K562 (cell line): ENCODE data around the gene DTX1. TPM values are rescaled to one million over a fixed set of nuclear protein-coding genes. Genes with fewer than 3 reads are reported as not detected.

Experiments
- DPF2 ChIP-seq: fragments of 450-650 bp; IDR thresholded peaks from 2 replicates; pipeline ENCODE4 v1.6.1; 2016
- EHMT2 ChIP-seq: fragments of 450-650 bp; IDR thresholded peaks from 2 replicates; pipeline ENCODE4 v1.6.1; 2018; ENCODE audit warnings: antibody characterized with exemption
- IFI16 ChIP-seq: fragments of 250-450 bp; sonication (Bioruptor Pico); IDR thresholded peaks from 2 replicates; pipeline ENCODE4 v2.1.2; 2022; ENCODE audit warnings: mild to moderate bottlenecking, inconsistent platforms
- NUFIP1 ChIP-seq: fragments of 450-650 bp; IDR thresholded peaks from 2 replicates; pipeline ENCODE4 v1.6.1; 2018; ENCODE audit not compliant: partially characterized antibody
- RAD51 ChIP-seq: fragments of 450-650 bp; IDR thresholded peaks from 2 replicates; pipeline ENCODE4 v1.7.1; 2016; ENCODE audit warnings: low read depth, mild to moderate bottlenecking, borderline replicate concordance
- TEAD4 ChIP-seq, 2 experiments: sonication (generic) in 1 of 2; formaldehyde crosslinking in 1 of 2; IDR thresholded peaks; 2 replicates each; pipeline versions ENCODE4 v1.6.1 to v1.8.0; 2012 to 2022; ENCODE audit warnings: borderline replicate concordance in 1 of 2, inconsistent platforms in 1 of 2, low read length in 1 of 2, mild to moderate bottlenecking in 1 of 2, missing genetic modification reagents in 1 of 2
- TGIF2 ChIP-seq: sonication (generic); formaldehyde crosslinking; IDR thresholded peaks from 2 replicates; pipeline ENCODE4 v1.8.1; 2022; ENCODE audit warnings: mild to moderate bottlenecking, missing genetic modification reagents, moderate library complexity
- XRCC3 ChIP-seq: fragments of 450-650 bp; IDR thresholded peaks from 2 replicates; pipeline ENCODE4 v1.6.1; 2017; ENCODE audit warnings: mild to moderate bottlenecking, moderate library complexity
- ZC3H4 ChIP-seq: sonication (generic); formaldehyde crosslinking; IDR thresholded peaks from 2 replicates; pipeline ENCODE4 v1.9.0; 2021; ENCODE audit warnings: missing genetic modification reagents, borderline replicate concordance
- ZNF316 ChIP-seq: fragments of 450-650 bp; IDR thresholded peaks from 2 replicates; pipeline ENCODE4 v1.6.1; 2016
- polyA plus RNA-seq, 8 experiments: library from polyadenylated mRNA; depleted of rRNA in 4 of 8; stranded (reverse) in 5 of 8; unstranded in 3 of 8; fragments of >200 nt; fragmentation: Nextera tagmentation in 2 of 8; fragmentation: Illumina TruSeq in 1 of 8; extraction: Ambion mirVana in 2 of 8; extraction: Trizol in 1 of 8; gene quantifications; 2 replicates each; pipeline versions ENCODE4 v1.2.1 to v1.2.3, GENCODE V29; 2011 to 2014; ENCODE audit warnings: inconsistent platforms in 1 of 8, missing spikeins in 1 of 8
- total RNA-seq, 7 experiments: library from RNA; depleted of rRNA in 6 of 7; stranded (reverse); fragments of >200 nt in 6 of 7; fragmentation: Illumina TruSeq in 2 of 7; extraction: Trizol in 2 of 7; gene quantifications; 2 replicates each; pipeline versions ENCODE4 v1.2.1 to v1.2.3, GENCODE V29; 2011 to 2021; ENCODE audit warnings: low replicate concordance in 1 of 7
- TF ChIP-seq, protein P1 (sequence below): fragments of 450-650 bp; IDR thresholded peaks from 2 replicates; pipeline ENCODE4 v1.7.1; 2018; ENCODE audit warnings: mild to moderate bottlenecking, low read depth; ENCODE audit not compliant: partially characterized antibody
- TF ChIP-seq, protein P2 (sequence below), 2 experiments: fragments of 200-800 bp in 1 of 2; sonication (Bioruptor generic) in 1 of 2; sonication (generic) in 1 of 2; formaldehyde crosslinking in 1 of 2; IDR thresholded peaks in 1 of 2; conservative IDR thresholded peaks in 1 of 2; 2 replicates each; pipeline versions ENCODE4 v1.5.0 to v1.6.1; 2016 to 2020; ENCODE audit warnings: missing compliant biosample characterization in 1 of 2, missing genetic modification characterization in 1 of 2, missing genetic modification reagents in 1 of 2
- TF ChIP-seq, protein P3 (sequence below), 2 experiments: fragments of 450-650 bp; IDR thresholded peaks; 2 replicates each; pipeline ENCODE4 v1.6.1; 2018; ENCODE audit warnings: mild to moderate bottlenecking in 2 of 2, low read depth in 1 of 2; ENCODE audit not compliant: partially characterized antibody in 2 of 2
- TF ChIP-seq, protein P4 (sequence below): sonication (generic); formaldehyde crosslinking; IDR thresholded peaks from 2 replicates; pipeline ENCODE4 v1.8.0; 2022; ENCODE audit warnings: mild to moderate bottlenecking, missing genetic modification reagents

DTX1 gene
- total and polyA plus RNA-seq, 9 of the 15 experiments (the other 6 are each of a cell fraction or from before 2014, with no cell fraction given), result not detected

DNA sequence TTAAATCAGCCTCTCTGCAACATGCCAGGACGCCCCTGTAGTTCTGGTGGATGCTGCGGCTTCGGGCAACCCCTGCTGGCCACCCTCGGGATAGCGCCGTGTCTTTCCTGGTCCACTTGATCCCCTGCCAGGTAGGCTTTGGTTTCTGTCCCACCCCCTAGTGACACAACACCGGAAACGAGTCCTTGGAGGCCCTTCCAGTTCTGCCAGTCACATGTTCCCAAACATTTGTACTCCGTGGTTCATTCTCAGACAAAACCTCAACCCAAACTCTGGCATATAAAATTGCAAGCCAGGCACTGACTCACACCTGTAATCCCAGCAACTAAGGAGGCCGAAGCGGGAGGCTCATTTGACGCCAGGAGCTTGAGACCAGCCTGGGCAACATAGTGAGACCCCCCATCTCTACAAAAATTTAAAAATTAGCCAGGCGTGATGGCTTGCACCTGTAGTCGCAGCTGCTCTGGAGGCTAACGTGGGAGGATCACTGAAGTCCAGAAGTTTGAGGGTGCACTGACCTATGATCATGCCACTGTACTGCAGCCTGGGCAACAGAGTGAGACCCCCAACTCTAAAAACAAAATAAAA lies 42.0 kb downstream of the DTX1 start (continued):
- TF ChIP-seq, protein P1, sequence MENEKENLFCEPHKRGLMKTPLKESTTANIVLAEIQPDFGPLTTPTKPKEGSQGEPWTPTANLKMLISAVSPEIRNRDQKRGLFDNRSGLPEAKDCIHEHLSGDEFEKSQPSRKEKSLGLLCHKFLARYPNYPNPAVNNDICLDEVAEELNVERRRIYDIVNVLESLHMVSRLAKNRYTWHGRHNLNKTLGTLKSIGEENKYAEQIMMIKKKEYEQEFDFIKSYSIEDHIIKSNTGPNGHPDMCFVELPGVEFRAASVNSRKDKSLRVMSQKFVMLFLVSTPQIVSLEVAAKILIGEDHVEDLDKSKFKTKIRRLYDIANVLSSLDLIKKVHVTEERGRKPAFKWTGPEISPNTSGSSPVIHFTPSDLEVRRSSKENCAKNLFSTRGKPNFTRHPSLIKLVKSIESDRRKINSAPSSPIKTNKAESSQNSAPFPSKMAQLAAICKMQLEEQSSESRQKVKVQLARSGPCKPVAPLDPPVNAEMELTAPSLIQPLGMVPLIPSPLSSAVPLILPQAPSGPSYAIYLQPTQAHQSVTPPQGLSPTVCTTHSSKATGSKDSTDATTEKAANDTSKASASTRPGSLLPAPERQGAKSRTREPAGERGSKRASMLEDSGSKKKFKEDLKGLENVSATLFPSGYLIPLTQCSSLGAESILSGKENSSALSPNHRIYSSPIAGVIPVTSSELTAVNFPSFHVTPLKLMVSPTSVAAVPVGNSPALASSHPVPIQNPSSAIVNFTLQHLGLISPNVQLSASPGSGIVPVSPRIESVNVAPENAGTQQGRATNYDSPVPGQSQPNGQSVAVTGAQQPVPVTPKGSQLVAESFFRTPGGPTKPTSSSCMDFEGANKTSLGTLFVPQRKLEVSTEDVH, result no peak
- TF ChIP-seq EHMT2 (no peak), TEAD4 (IDR thresholded peaks at IDR 0.05; ENCODE audit: low read length) (no peak), TEAD4 (CRISPR knock-in tag; IDR thresholded peaks at IDR 0.05; ENCODE audit: borderline replicate concordance) (no peak), ZC3H4 (CRISPR knock-in tag) (no peak), RAD51 (peak; percentile 50; the same call in 1 of the 2 replicates), TGIF2 (CRISPR knock-in tag) (no peak), ZNF316 (no peak), NUFIP1 (no peak), XRCC3 (no peak), DPF2 (0 out of 2 replicates have a peak, but pooled peaks have one; percentile 21), IFI16 (CRISPR knock-in tag) (no peak)
- TF ChIP-seq, protein P2, sequence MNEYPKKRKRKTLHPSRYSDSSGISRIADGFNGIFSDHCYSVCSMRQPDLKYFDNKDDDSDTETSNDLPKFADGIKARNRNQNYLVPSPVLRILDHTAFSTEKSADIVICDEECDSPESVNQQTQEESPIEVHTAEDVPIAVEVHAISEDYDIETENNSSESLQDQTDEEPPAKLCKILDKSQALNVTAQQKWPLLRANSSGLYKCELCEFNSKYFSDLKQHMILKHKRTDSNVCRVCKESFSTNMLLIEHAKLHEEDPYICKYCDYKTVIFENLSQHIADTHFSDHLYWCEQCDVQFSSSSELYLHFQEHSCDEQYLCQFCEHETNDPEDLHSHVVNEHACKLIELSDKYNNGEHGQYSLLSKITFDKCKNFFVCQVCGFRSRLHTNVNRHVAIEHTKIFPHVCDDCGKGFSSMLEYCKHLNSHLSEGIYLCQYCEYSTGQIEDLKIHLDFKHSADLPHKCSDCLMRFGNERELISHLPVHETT (CRISPR knock-in tag; conservative IDR thresholded peaks at IDR 0.05 in 1 of 2, IDR thresholded peaks at IDR 0.05 in 1 of 2), result no peak
- TF ChIP-seq, protein P3, sequence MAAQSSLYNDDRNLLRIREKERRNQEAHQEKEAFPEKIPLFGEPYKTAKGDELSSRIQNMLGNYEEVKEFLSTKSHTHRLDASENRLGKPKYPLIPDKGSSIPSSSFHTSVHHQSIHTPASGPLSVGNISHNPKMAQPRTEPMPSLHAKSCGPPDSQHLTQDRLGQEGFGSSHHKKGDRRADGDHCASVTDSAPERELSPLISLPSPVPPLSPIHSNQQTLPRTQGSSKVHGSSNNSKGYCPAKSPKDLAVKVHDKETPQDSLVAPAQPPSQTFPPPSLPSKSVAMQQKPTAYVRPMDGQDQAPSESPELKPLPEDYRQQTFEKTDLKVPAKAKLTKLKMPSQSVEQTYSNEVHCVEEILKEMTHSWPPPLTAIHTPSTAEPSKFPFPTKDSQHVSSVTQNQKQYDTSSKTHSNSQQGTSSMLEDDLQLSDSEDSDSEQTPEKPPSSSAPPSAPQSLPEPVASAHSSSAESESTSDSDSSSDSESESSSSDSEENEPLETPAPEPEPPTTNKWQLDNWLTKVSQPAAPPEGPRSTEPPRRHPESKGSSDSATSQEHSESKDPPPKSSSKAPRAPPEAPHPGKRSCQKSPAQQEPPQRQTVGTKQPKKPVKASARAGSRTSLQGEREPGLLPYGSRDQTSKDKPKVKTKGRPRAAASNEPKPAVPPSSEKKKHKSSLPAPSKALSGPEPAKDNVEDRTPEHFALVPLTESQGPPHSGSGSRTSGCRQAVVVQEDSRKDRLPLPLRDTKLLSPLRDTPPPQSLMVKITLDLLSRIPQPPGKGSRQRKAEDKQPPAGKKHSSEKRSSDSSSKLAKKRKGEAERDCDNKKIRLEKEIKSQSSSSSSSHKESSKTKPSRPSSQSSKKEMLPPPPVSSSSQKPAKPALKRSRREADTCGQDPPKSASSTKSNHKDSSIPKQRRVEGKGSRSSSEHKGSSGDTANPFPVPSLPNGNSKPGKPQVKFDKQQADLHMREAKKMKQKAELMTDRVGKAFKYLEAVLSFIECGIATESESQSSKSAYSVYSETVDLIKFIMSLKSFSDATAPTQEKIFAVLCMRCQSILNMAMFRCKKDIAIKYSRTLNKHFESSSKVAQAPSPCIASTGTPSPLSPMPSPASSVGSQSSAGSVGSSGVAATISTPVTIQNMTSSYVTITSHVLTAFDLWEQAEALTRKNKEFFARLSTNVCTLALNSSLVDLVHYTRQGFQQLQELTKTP (IDR thresholded peaks at IDR 0.05; ENCODE audit: low read depth in 1 of 2, partially characterized antibody in 2 of 2), result no peak
- TF ChIP-seq, protein P4, sequence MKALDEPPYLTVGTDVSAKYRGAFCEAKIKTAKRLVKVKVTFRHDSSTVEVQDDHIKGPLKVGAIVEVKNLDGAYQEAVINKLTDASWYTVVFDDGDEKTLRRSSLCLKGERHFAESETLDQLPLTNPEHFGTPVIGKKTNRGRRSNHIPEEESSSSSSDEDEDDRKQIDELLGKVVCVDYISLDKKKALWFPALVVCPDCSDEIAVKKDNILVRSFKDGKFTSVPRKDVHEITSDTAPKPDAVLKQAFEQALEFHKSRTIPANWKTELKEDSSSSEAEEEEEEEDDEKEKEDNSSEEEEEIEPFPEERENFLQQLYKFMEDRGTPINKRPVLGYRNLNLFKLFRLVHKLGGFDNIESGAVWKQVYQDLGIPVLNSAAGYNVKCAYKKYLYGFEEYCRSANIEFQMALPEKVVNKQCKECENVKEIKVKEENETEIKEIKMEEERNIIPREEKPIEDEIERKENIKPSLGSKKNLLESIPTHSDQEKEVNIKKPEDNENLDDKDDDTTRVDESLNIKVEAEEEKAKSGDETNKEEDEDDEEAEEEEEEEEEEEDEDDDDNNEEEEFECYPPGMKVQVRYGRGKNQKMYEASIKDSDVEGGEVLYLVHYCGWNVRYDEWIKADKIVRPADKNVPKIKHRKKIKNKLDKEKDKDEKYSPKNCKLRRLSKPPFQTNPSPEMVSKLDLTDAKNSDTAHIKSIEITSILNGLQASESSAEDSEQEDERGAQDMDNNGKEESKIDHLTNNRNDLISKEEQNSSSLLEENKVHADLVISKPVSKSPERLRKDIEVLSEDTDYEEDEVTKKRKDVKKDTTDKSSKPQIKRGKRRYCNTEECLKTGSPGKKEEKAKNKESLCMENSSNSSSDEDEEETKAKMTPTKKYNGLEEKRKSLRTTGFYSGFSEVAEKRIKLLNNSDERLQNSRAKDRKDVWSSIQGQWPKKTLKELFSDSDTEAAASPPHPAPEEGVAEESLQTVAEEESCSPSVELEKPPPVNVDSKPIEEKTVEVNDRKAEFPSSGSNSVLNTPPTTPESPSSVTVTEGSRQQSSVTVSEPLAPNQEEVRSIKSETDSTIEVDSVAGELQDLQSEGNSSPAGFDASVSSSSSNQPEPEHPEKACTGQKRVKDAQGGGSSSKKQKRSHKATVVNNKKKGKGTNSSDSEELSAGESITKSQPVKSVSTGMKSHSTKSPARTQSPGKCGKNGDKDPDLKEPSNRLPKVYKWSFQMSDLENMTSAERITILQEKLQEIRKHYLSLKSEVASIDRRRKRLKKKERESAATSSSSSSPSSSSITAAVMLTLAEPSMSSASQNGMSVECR, result no peak
